Measurements from ENCODE around the gene PDE5A.
"Not testable (repeated sequence)": the region's sequence is repeated elsewhere in the genome, so short reads cannot be mapped to it uniquely, and the experiment has no call there.

Gene PDE5A

DNA sequence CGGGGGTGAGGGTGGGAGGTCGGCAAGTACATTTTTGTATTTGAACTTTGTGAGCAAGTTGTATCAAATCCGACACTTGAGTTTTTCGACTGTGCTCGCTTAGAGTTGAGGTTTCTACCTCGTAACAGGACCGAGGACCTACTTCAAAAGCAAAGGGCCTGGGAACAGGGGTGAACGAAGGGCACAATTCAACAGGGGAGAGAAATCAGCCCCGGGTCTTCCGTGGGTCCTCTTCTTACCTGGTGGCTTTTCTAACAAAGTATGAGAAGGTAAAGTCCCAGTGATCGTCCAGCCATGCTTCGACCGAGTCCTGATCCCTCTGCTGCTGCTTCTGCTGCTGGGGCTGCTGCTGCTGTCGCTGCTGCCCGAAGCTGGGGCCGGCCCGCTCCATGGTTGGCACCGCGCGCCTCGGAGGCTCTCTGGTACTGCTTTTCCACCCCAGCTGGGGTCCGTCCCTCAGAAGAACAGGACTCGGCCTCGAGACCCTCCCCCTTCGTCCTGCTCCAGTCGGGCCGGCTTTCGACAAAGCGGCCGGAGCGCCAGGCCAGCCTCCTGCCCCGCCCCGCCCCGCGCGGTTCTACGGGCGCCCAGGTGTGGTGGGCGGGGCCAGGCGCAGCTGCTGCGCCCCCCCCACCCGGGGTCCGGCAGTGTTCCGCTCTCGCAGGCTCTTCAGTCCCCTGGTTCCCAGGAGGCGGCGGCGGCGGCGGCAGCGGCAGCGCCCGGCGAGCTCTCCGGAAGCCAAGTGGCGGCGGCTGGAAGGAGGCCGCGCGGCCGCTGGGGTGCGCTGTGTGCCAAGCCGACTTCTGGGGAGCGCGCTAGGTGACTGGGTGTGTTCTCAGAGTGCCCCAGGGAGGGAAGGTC, at the start of gene PDE5A:
Gene PDE5A, minus strand, starts transcription at position 524 of the 861 bp plus-strand sequence. Its CDS starts 133 bp downstream, at position 391.
- peak; percentile 32 for DNase-seq (ENCODE audit: low spot score)

- DNase-seq (ENCODE audit: low spot score), result no peak
These were observed 47.5 kb upstream of the PDE5A start for GRCh38 chr4:119676101-119676500.

DNA sequence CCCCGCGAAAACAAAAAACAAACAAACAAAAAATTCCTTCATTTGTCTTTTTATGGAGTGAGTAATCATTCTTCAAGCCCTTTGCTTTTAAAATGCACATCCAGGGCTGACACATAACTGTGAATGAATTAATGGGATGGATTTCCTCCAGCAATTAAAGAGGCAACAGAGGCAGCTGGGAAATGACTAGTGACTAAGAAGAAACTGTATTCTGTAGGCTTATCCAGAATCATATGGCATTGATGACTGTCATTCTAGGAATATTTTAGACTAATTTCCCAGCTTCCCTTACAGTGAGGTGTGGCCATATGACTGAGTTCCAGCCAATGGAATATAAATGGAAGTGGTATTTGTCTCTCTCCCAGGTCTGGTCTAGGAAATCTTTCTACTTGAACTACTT, 46.8 kb upstream of the PDE5A start:
- DNase-seq (ENCODE audit: low spot score), result no peak

DNA sequence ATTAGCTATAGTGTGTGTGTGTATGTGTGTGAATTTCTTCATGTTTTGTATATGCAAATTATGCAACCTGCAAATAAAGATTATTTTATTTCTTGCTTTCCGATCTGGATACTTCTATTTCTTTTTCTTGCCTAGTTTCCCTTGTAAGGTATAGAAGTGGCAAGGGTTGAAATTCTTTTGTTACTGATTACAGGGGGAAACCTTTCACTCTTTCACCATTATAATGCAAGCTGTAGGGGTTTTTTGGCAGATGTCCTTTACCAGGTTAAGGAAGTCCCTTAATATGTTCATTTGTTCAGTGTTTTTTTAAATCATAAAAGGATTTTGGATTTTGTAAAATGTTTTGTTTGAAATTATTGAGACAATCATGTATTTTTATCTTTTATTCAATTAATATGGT, 44.3 kb upstream of the PDE5A start:
- no peak for DNase-seq (ENCODE audit: low spot score)

DNA sequence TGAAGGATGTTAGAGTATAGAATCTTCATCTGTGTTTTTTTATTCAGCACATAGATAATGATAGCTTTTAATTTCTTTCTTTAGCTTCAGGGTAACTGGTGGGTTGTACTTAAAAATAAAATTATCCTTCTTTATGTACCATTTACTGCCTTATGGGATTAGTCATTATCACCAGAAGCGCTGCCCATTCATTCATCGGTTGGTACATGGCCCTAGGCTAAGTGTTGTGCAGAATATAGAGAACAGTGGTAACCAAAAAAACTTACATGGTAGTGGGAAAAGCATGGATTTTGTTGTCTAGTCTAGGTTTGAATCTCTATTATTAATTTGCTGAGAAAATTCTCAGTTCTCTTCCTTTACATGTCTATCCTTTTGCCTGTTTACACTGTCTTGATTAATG, 43.5 kb upstream of the PDE5A start:
- no peak for DNase-seq (ENCODE audit: low spot score)

DNA sequence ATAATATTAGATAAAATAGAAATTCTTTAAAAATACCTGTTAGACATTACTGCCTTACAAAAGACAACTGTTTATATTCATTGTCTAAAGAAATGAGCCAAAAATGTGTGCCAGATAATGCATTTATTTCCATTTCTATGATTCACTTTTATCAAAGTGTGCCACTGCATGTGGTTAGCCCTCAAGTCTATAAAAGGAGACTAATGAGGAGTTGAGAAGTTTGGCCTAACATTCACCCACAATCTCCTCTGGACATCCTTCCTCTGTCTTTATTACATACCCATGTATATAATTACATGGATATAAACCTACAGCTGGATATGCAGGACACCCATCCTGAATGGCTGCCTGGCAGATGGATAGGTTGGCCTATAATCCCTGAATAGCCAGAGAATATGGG, 42.6 kb upstream of the PDE5A start:
- DNase-seq (ENCODE audit: low spot score), result no peak

DNA sequence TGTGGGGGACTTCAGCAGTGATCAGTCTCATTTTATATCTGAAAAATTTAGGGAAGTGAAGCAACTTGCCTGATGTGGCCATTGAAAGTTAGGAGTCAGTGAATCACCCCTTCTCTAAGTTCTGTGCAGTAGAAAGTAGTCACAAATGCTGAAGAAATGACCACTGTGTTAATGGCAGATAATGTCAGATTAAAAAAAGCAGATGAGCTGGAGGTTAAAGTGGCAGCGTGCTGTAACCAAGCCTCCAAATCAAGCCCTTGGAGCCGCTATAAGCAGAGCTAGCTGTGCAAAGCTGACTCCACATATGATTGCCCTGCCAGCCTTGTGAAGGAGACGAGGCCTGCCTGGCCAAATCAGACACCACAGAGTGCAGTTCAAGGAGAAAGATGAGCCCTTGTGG, 39.2 kb upstream of the PDE5A start:
- DNase-seq (ENCODE audit: low spot score), result no peak

- no peak for DNase-seq (ENCODE audit: low spot score)
These were observed 38.1 kb upstream of the PDE5A start for GRCh38 chr4:119666653-119667091.

- no peak for DNase-seq (ENCODE audit: low spot score)
These were observed 37.1 kb upstream of the PDE5A start for GRCh38 chr4:119665752-119666151.

DNA sequence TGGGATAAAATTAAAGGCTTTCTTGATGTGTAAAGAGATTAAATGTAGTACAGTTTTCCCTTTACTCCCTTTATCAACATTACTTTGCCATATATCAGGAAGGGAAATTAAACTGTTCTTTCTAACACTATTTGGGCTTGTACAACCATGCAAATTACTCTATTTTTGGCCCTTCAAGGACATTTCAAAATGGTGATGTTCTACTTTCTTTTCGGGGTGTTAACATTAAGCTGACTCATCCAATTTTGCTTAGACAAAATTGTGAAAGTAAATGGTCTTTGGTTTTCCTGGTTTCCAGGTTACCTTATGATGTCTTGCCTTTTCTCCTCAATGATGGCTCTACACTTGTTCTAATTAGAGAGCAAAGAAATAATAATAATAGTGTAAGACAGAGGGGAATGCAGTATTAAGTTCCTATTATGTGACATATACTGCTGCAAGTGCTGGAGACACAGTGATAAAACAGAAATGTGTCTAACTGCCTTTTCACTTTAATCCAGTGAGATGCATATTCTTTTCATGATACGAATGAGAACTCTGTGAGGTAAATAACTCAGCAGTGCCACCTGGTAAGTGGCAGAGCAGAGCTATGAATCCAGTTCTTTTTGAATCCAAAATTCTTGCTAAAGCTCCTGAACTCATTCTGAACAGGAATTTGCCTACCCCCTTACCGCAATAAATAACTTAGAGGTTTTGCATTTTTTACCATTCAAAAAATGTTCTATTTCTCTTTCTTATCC, 35.7 kb upstream of the PDE5A start:
- DNase-seq (ENCODE audit: low spot score), result no peak

DNA sequence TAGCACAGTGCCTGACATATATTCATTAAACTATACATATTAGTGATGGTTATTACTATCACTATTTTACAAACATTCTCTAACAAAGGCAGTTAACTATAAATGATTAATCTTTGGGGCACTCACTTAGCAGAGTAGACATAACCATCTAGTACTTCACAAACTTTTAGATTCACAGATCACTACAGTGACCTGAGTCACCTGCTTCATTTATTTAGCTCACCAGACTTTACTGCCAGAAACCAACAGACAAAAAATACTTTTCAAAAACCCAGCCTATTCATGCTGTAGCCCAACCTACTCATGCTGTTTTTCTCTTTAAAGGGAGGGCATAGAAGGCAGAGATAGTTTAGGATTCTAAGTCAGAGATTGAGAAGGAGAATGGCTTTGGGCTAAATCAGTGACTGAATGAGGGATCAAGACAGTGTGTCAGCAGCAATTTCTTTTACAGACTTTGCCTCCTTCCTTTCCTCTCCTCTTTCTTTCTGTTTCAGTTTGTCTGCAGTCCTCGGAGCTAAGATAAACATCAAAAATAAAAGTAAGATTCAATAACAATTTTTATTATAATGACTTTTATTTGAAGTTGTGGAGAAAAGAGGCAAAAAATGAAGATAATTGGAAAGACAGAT, 34.7 kb upstream of the PDE5A start:
- DNase-seq (ENCODE audit: low spot score), result no peak

- not testable (repeated sequence) for DNase-seq (ENCODE audit: low spot score)
These were observed 34.0 kb upstream of the PDE5A start for GRCh38 chr4:119662612-119663011.

DNA sequence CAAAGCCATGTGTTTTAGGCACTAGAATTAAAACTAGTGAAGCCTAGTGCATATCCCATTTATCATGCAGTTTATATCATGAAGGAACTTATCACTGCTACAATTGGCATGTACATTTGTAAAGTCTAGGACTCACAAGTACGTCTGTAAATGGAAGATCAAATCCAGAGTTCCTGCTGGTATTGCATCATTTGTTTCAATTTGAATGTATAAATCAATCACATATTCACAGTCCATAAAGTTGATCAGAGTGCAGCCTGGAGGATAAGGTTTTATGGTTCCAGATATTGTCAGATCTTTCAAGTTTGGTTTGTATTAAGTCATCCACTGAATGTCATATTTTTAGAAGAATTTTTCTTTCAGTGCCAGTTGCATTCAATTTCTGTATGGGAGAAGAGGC, 32.6 kb upstream of the PDE5A start:
- DNase-seq (ENCODE audit: low spot score), result no peak

GRCh38 chr4:119659576-119659975, 31.0 kb upstream of the PDE5A start:
- peak; percentile 2 for DNase-seq (ENCODE audit: low spot score)

- no peak for DNase-seq (ENCODE audit: low spot score)
These were observed 28.6 kb upstream of the PDE5A start for GRCh38 chr4:119657111-119657611.

DNA sequence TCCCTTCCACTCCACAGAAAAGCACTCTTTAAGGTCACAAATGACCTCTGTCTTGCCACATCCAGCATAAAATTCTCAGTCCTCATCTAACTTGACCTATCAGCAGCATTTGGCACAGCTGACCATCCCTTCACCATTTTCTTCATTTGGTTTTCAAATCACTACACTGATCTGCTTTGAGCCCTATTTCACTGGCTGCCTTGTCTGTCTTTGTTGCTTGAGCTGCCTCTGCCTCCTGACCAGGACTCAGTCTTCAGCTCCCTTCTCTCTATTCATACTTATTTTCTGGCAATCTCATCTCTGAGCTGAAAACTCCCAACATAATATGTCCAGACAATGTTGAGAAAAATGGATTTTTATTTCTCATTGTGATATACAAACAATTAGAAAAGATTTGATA, 27.7 kb upstream of the PDE5A start:
- DNase-seq (ENCODE audit: low spot score), result no peak

DNA sequence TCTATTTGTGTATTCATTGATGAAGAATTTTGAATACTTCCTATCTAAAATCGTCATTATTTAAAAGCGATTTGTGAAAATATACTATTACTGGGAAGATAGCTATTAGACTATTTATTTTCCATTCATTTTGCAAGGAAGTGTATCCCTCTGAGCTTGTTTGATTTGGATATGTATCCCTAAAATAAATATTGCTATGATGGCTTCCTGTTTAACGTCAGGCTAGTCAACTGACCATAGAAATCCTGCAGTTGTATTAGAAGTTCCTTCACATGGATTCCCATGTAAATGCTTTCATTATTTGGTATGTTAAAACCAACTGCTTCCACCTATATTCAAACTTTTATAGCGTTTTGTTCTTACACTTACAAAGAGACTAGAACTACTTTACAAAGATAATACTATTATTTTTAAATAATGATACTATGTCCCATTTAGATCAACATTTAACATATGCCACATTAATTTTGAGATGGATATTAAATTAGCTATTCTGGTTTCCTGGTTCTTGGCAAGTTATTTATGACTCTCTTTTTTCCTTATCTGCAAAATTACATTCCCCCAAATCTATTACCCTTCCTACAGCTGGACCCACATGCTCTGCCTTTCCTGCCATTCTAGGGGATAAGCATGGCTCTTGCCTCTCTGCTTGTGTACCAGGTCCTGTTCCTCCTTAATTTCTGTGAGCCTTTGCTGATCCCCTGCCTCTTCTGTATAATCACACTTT, 26.7 kb upstream of the PDE5A start:
- no peak for DNase-seq (ENCODE audit: low spot score)

GRCh38 chr4:119653990-119654389, 25.4 kb upstream of the PDE5A start:
- no peak for DNase-seq (ENCODE audit: low spot score)

DNA sequence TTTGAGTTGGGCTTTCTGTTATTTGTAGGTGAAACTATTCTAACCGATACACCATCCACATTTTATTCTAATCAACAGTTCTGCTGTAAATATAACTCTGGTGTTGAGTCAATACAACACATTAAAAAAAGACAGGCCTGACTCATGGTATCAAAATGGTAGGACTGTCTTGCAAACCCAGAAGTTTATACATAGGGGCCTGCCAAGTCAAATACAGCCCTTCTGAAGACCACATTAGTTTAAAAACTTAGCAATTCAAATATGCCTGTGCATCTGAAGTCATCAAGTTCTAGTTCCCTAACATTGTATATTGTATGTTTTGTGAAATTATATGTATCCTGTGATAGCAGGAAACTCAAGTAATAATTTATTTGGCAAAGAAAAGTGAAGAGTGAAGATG, 24.4 kb upstream of the PDE5A start:
- no peak for DNase-seq (ENCODE audit: low spot score)

- no peak for DNase-seq (ENCODE audit: low spot score)
These were observed 19.8 kb upstream of the PDE5A start for GRCh38 chr4:119648398-119648797.

DNA sequence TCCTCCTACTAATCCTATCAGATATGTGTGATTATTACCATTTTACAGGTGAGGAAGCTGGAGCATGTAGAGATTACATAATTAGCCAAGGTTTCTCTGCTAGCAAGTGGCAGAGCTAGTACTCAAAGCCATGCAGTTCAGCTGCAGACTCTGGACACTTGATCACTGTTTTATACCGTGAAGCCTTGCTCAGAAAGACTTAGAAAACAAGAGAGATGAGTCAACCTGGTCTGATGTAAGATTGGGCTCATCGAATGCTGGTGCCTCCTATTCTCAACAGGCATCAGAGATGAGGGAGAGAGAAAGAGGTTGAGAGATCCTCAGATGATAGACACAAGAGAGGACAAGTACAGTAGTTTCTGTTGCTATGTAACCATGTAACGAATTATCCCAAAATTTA, 19.0 kb upstream of the PDE5A start:
- no peak for DNase-seq (ENCODE audit: low spot score)
